Suprapubic skin (tissue), 4 donors: ENCODE results near the gene RAB35. TPM values are rescaled to one million over a fixed set of nuclear protein-coding genes. Genes with fewer than 3 reads are reported as not detected.

ENCODE experiments used
- DNase-seq, 2 donors: peaks; one replicate each; pipeline ENCODE4 v3.0.0-alpha.2; 2019; ENCODE audit warnings: low spot score in 2 of 2
- H3K27ac ChIP-seq: fragments of 200-600 bp; sonication (generic); one replicate; pipeline ENCODE4 v1.5.1; 2019
- H3K27me3 ChIP-seq: fragments of 200-600 bp; sonication (generic); one replicate; pipeline ENCODE4 v1.5.1; 2019
- H3K36me3 ChIP-seq: fragments of 200-600 bp; sonication (generic); one replicate; pipeline ENCODE4 v1.5.1; 2019
- H3K4me1 ChIP-seq: fragments of 200-600 bp; sonication (generic); one replicate; pipeline ENCODE4 v1.5.1; 2019
- H3K4me3 ChIP-seq: fragments of 200-600 bp; sonication (generic); one replicate; pipeline ENCODE4 v1.5.1; 2019; ENCODE audit warnings: mild to moderate bottlenecking
- H3K9me3 ChIP-seq: fragments of 200-600 bp; sonication (generic); one replicate; pipeline ENCODE4 v1.5.1; 2019
- CTCF ChIP-seq, 2 donors: fragments of 200-600 bp in 1 of 2; fragments of 450-650 bp in 1 of 2; sonication (generic) in 1 of 2; IDR thresholded peaks; one replicate each; pipeline ENCODE4 v1.5.1; 2016 to 2019; ENCODE audit warnings: antibody characterized with exemption in 2 of 2, mild to moderate bottlenecking in 1 of 2, moderate library complexity in 1 of 2
- EP300 ChIP-seq: sonication (generic); formaldehyde crosslinking; IDR thresholded peaks from one replicate; pipeline ENCODE4 v1.6.1; 2017; ENCODE audit warnings: antibody characterized with exemption
- POLR2A ChIP-seq, 2 donors: fragments of 450-650 bp; IDR thresholded peaks; one replicate each; pipeline ENCODE4 v1.6.1; 2017; ENCODE audit warnings: antibody characterized with exemption in 2 of 2, mild to moderate bottlenecking in 2 of 2, moderate library complexity in 2 of 2
- POLR2AphosphoS5 ChIP-seq, 3 donors: sonication (generic); formaldehyde crosslinking; IDR thresholded peaks; one replicate each; pipeline ENCODE4 v1.6.1; 2017; ENCODE audit warnings: antibody characterized with exemption in 3 of 3
- WGBS: methylation state at CpG from one replicate; pipeline ENCODE4 v1.1.5; 2018; 5-methylcytosine and 5-hydroxymethylcytosine counted together
- total RNA-seq, 4 donors: library from RNA; depleted of rRNA; stranded (reverse); fragments of >200 nt; gene quantifications; one replicate each; pipeline ENCODE4 v1.1.0, GENCODE V29; 2016

The RAB35 gene
- total RNA-seq, 4 donors from 2014 or later = 30.0 to 39.6 (median 33.1) TPM

- Histone ChIP-seq H3K9me3 (no peaks in the 10 kb centered on the region), H3K4me1 (peaks cover 6% of the 10 kb centered on the region), H3K27ac (peak overlapping the region; percentile 0), H3K27me3 (no peaks in the 10 kb centered on the region), H3K36me3 (peaks cover 65% of the 10 kb centered on the region), H3K4me3 (no peak overlapping the region)
- WGBS = 39% methylated on average over 9 of the region's 9 CpGs
- no peak for DNase-seq
- TF ChIP-seq POLR2A (IDR thresholded peaks at IDR 0.05) (no peak), EP300 (no peak), CTCF (IDR thresholded peaks at IDR 0.05) (no peak), POLR2AphosphoS5 (IDR thresholded peaks at IDR 0.05) (no peak)
Measured at GRCh38 chr12:120094485-120094884, 22.1 kb downstream of the RAB35 start.

GRCh38 chr12:120093592-120094355 lies 22.8 kb downstream of the RAB35 start:
- H3K36me3 ChIP-seq = peaks cover 59% of the 10 kb centered on the region
- H3K27ac ChIP-seq = no peak overlapping the region
- peak in 1 of 2 donors; percentile 73 for DNase-seq
- no peaks in the 10 kb centered on the region for H3K27me3 ChIP-seq
- no peak overlapping the region for H3K4me3 ChIP-seq
- TF ChIP-seq EP300 (no peak), POLR2AphosphoS5 (IDR thresholded peaks at IDR 0.05) (no peak), CTCF (IDR thresholded peaks at IDR 0.05) (no peak), POLR2A (IDR thresholded peaks at IDR 0.05) (no peak)
- no peaks in the 10 kb centered on the region for H3K4me1 ChIP-seq
- H3K9me3 ChIP-seq = no peaks in the 10 kb centered on the region
- 40% methylated on average over 15 of the region's 17 CpGs for WGBS

- Histone ChIP-seq H3K27ac (no peak overlapping the region), H3K9me3 (no peaks in the 10 kb centered on the region), H3K4me1 (no peaks in the 10 kb centered on the region), H3K36me3 (peaks cover 53% of the 10 kb centered on the region), H3K27me3 (no peaks in the 10 kb centered on the region), H3K4me3 (no peak overlapping the region)
- no CpG with 5 or more reads among the region's 4 CpGs for WGBS
- no peak for TF ChIP-seq POLR2AphosphoS5 (IDR thresholded peaks at IDR 0.05)
- no peak for DNase-seq
Measured at GRCh38 chr12:120093336-120093591, 23.3 kb downstream of the RAB35 start.

GRCh38 chr12:120092551-120093335 lies 23.8 kb downstream of the RAB35 start:
- WGBS = 86% methylated on average over 19 of the region's 23 CpGs
- peaks cover 2% of the 10 kb centered on the region for H3K4me1 ChIP-seq
- H3K27ac ChIP-seq = no peak overlapping the region
- no peak overlapping the region for H3K4me3 ChIP-seq
- DNase-seq = no peak
- H3K36me3 ChIP-seq = peaks cover 50% of the 10 kb centered on the region
- TF ChIP-seq EP300 = no peak
- TF ChIP-seq CTCF (IDR thresholded peaks at IDR 0.05) = no peak
- TF ChIP-seq POLR2AphosphoS5 (IDR thresholded peaks at IDR 0.05) = no peak
- TF ChIP-seq POLR2A (IDR thresholded peaks at IDR 0.05) = no peak
- no peaks in the 10 kb centered on the region for H3K9me3 ChIP-seq
- no peaks in the 10 kb centered on the region for H3K27me3 ChIP-seq

GRCh38 chr12:120091371-120092090 lies 25.0 kb downstream of the RAB35 start:
- no peak for TF ChIP-seq CTCF (IDR thresholded peaks at IDR 0.05)
- TF ChIP-seq EP300 = no peak
- H3K9me3 ChIP-seq = no peaks in the 10 kb centered on the region
- H3K27ac ChIP-seq = no peak overlapping the region
- H3K27me3 ChIP-seq = no peaks in the 10 kb centered on the region
- H3K36me3 ChIP-seq = peaks cover 39% of the 10 kb centered on the region
- 64% methylated on average over 8 of the region's 12 CpGs for WGBS
- no peak for DNase-seq
- H3K4me1 ChIP-seq = peaks cover 11% of the 10 kb centered on the region
- no peak overlapping the region for H3K4me3 ChIP-seq
